Measurements from ENCODE around the gene SMS.

SMS gene

DNA sequence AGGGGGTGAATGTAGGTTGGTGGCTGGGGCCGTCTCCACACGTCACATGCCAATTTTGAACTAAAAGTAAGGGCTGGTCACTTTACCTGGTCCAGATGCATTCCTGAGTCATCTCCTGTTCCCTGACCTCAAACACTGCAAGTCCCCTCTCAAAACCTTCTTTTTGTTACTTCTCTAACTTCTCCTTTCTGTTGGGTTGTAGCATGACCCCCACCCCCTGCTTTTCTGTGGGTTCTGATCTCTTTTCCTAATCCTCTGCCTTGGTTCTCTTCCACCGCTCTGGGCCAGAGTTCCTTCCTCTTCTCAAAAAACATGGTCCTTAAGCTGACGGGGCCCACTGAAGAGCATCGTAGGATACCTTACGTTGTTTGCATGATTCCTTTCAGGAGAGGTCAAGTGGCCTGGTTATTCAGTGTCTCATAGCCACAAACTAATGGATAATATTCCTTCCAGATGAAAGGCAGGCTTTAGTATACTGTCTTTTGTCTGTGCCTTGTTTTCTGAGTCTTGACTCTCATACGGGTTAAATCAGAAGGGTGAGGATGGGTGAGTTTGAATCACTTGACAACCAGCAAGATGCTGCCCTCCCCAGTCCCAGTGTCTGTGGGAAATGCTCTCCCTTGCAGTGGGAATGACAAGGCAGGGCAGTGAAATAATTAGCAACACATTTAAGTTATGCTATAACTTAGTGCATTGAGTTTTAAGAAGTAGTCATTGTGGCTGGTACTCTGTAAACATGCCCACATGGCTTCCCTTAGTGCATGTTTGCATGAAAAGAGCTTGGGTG lies 15.1 kb downstream of the SMS start:
- Histone ChIP-seq H3K36me3 (ENCODE audit: low read length) (no peaks in the 10 kb centered on the region), H4K20me1 (ENCODE audit: low read depth, low read length) (no peaks in the 10 kb centered on the region), H3K27ac (ENCODE audit: low read depth, low read length) (no peak overlapping the region), H3K4me3 (ENCODE audit: insufficient read depth, low read length, poor library complexity, severe bottlenecking) (no peak overlapping the region), H3F3A (ENCODE audit: insufficient read depth) (no peaks in the 10 kb centered on the region), H3K4me2 (ENCODE audit: low read depth, low read length, poor library complexity, severe bottlenecking) (no peak overlapping the region), H3K9me3 (ENCODE audit: insufficient read depth, low read length) (no peaks in the 10 kb centered on the region), H3K79me2 (ENCODE audit: insufficient read depth, low read length) (peaks cover 90% of the 10 kb centered on the region), H3K9ac (ENCODE audit: low read length) (no peak overlapping the region), H3K27me3 (ENCODE audit: low read length) (no peaks in the 10 kb centered on the region), H2AFZ (ENCODE audit: low read depth, low read length, severe bottlenecking) (no peak overlapping the region), H3K9me2 (replicated peaks; ENCODE audit: insufficient read depth, low read length) (no peaks in the 10 kb centered on the region)
- TF ChIP-seq EZH2phosphoT487 (conservative IDR thresholded peaks at IDR 0.05; ENCODE audit: low read length): no peak
- TF ChIP-seq, protein P1, sequence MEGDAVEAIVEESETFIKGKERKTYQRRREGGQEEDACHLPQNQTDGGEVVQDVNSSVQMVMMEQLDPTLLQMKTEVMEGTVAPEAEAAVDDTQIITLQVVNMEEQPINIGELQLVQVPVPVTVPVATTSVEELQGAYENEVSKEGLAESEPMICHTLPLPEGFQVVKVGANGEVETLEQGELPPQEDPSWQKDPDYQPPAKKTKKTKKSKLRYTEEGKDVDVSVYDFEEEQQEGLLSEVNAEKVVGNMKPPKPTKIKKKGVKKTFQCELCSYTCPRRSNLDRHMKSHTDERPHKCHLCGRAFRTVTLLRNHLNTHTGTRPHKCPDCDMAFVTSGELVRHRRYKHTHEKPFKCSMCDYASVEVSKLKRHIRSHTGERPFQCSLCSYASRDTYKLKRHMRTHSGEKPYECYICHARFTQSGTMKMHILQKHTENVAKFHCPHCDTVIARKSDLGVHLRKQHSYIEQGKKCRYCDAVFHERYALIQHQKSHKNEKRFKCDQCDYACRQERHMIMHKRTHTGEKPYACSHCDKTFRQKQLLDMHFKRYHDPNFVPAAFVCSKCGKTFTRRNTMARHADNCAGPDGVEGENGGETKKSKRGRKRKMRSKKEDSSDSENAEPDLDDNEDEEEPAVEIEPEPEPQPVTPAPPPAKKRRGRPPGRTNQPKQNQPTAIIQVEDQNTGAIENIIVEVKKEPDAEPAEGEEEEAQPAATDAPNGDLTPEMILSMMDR (IDR thresholded peaks at IDR 0.05; ENCODE audit: insufficient read depth, low read length, poor library complexity, severe bottlenecking): no peak

DNA sequence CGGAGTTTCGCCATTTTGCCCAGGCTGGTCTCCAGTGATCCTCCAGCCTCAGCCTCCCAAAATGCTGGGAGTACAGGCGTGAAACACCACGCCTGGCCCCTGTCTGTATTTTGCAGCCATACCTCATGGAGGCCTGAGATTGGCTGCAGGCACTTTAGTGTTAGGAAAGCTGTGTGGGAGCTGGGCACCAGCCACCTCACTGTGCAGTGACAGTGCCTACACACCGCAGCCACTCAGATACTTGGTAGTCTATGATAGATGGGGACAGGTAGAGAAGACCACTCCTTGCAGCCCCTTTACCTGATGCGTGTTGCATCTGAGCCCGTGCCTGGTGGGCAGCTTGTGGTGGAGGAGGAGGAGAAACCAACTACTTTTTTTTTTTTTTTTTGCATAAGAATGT lies 16.3 kb downstream of the SMS start:
- H3K9me2 ChIP-seq (replicated peaks; ENCODE audit: insufficient read depth, low read length): no peaks in the 10 kb centered on the region
- no peak overlapping the region for H3K9ac ChIP-seq (ENCODE audit: low read length)
- no peak overlapping the region for H3K4me3 ChIP-seq (ENCODE audit: insufficient read depth, low read length, poor library complexity, severe bottlenecking)
- peaks cover 93% of the 10 kb centered on the region for H3K79me2 ChIP-seq (ENCODE audit: insufficient read depth, low read length)
- no peak overlapping the region for H3K4me2 ChIP-seq (ENCODE audit: low read depth, low read length, poor library complexity, severe bottlenecking)
- H3K27ac ChIP-seq (ENCODE audit: low read depth, low read length): no peak overlapping the region
- no peaks in the 10 kb centered on the region for H4K20me1 ChIP-seq (ENCODE audit: low read depth, low read length)
- no peaks in the 10 kb centered on the region for H3K9me3 ChIP-seq (ENCODE audit: insufficient read depth, low read length)
- no peaks in the 10 kb centered on the region for H3F3A ChIP-seq (ENCODE audit: insufficient read depth)
- H2AFZ ChIP-seq (ENCODE audit: low read depth, low read length, severe bottlenecking): no peak overlapping the region
- no peaks in the 10 kb centered on the region for H3K36me3 ChIP-seq (ENCODE audit: low read length)
- H3K27me3 ChIP-seq (ENCODE audit: low read length): no peaks in the 10 kb centered on the region
- TF ChIP-seq, protein P1 (IDR thresholded peaks at IDR 0.05; ENCODE audit: insufficient read depth, low read length, poor library complexity, severe bottlenecking): no peak
- TF ChIP-seq EZH2phosphoT487 (conservative IDR thresholded peaks at IDR 0.05; ENCODE audit: low read length): no peak

DNA sequence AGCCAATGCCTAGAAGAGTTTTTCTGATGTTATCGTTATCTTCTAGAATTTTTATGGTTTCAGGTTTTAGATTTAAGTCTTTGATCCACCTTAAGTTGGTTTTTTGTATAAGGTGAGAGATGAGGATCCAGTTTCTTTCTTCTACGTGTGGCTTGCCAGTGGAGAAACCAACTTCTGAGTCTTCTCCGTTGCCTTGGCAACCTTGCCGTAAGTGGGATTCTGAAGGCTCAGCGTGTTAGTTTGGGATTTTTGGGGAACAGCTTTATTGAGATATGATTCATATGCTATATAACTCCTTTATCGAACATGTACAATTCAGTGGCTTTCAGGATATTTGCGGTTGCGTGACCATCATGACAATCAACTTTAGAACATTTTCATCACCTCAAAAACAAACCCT lies 17.7 kb downstream of the SMS start:
- H3F3A ChIP-seq (ENCODE audit: insufficient read depth): no peaks in the 10 kb centered on the region
- H3K27me3 ChIP-seq (ENCODE audit: low read length): no peaks in the 10 kb centered on the region
- H3K9me3 ChIP-seq (ENCODE audit: insufficient read depth, low read length): no peaks in the 10 kb centered on the region
- no peak overlapping the region for H3K4me3 ChIP-seq (ENCODE audit: insufficient read depth, low read length, poor library complexity, severe bottlenecking)
- H3K4me2 ChIP-seq (ENCODE audit: low read depth, low read length, poor library complexity, severe bottlenecking): no peak overlapping the region
- TF ChIP-seq, protein P1 (IDR thresholded peaks at IDR 0.05; ENCODE audit: insufficient read depth, low read length, poor library complexity, severe bottlenecking): no peak
- TF ChIP-seq EZH2phosphoT487 (conservative IDR thresholded peaks at IDR 0.05; ENCODE audit: low read length): no peak
- H3K27ac ChIP-seq (ENCODE audit: low read depth, low read length): no peak overlapping the region
- H3K36me3 ChIP-seq (ENCODE audit: low read length): no peaks in the 10 kb centered on the region
- H3K79me2 ChIP-seq (ENCODE audit: insufficient read depth, low read length): peaks cover 93% of the 10 kb centered on the region
- H4K20me1 ChIP-seq (ENCODE audit: low read depth, low read length): no peaks in the 10 kb centered on the region
- H3K9me2 ChIP-seq (replicated peaks; ENCODE audit: insufficient read depth, low read length): no peaks in the 10 kb centered on the region
- H2AFZ ChIP-seq (ENCODE audit: low read depth, low read length, severe bottlenecking): no peak overlapping the region
- no peak overlapping the region for H3K9ac ChIP-seq (ENCODE audit: low read length)
